ENCODE measurements around the gene ADCY2.
A peak's percentile ranks its signal among the peaks of the same experiment; 100 is the strongest.

Gene ADCY2

DNA sequence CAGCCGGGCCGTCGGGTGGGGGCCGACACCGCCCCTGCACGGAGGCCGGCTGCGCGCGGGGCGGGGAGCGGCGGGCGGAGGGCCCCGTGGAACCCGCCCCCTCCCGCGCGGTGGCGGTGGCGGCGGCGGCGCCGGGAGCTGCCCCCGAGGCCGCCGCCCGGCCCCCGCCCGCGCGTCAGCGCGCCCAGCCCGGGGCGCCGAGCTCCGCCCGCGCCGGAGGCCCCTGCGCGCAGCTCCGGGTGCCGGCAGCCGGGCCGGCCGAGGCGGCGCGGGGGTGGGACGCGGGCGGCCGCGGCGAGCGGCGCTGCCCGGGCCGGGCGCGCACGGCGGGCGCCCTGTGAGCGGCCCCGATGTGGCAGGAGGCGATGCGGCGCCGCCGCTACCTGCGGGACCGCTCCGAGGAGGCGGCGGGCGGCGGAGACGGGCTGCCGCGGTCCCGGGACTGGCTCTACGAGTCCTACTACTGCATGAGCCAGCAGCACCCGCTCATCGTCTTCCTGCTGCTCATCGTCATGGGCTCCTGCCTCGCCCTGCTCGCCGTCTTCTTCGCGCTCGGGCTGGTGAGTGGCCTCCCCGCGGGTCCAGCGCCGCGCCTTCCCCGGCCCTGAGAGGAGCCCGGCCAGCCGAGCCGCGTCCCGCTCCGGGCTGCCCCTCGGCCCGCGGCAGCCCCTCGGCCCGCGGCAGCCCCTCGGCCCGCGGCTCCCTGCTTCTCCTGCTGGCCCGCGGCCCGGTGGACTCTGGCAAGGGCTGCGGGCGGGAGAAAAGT, at the start of gene ADCY2:
TSS of gene ADCY2 (plus strand) at position 192 of the 766 bp plus-strand sequence. CDS start at position 351, 159 bp downstream.
- peak in 2 of 56 donors; percentile 27 to 32 for DNase-seq

DNA sequence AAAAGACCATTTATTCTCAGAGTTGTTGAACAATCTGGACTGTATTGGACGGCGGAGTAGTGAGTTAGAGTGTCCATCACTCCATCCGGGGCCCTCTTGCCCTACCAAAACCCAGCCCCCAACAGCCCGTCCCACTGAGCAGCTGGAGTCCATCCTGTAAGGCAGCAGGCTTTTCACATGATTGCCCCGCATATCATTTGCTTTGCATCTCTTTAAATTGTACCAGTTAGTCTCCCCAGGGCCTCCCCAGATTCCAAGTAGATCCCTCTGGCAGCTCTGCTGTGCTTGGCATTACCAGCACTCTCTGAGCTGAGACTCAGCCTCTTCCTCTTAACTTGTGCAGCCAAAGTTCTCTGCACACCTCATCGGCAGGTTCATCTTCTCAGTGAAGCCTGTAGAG, 48.6 kb upstream of the ADCY2 start:
- no peak for DNase-seq

DNA sequence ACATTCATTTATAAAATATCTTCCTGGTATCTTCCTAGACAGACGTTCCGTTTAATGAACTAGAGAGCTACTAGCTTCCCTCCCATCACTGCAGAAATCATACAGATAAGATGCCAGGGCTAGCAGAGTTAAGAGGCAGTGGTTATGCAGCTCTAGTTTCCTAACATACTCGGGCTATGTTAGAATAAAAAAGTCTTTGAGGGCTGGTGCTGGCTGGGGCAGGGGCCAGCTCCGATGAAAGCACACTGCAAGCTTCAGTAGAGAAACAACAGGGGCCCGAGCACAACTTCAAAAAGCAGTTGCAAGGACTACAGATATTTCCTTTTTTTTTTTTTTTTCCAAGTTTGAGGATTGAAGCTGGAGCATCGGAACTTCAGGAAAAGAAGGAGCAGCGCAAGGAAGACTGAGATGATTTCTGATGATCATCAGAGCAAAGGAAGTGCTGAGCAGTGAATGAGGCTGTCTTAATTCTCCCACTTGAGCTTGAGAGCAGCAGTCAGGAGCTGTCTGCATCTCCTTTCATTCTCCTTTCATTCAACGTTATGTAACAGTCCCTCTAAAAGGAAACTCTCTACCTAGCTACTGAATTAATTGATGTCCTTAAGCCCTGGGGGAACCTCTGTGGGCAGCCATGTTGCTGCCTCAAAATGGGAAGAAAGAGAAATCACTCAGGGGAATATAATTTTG, 47.6 kb upstream of the ADCY2 start:
- peak in 23 of 56 donors; percentile 2 to 62 (median 21) for DNase-seq

DNA sequence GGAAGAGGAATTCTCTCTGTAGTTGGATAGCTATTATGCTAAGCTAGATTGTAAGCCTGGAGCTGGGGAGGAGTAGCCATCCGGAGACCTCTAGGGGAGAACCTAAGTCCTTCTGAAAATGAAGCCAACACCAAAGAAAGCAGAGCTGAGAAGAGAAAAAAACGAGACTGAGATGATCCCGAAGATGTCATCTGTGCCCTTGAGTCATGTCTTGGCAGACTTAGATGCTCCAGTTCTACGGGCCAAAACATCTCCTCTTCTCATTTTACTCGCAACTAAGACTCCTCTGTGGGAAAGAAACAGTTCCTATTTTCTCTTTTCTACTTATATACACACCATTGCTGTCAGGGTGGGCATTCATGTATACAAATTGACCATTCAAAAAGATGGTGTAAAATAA, 34.3 kb upstream of the ADCY2 start:
- no peak for DNase-seq

DNA sequence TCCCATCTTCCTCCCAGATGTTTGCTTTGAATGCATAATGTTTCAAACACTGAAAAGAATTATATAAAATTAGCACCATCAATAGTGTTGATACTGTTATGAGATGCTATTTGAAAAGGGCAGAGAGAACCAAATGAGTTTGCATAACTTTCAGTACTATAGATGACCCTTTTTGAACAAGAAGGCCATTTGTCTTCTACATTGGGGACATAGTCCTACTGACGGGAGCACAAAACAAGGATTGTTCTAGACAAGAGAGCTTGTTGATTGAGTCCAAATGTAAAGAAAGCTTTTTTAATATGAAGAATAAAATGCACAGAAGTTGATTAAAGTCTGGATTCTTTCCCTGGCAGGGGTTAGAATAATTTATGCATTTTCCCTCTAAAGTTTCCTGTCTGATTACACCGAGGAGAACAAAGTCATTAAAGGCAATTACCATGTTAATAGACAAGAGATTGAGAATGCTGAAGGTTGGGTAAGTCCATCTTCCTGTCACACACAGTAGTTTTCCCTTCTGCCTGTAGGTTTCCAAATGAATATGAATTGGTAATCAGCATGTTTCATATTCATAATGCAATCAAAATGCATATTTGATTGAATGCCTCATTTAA, 32.8 kb upstream of the ADCY2 start:
- no peak for DNase-seq

DNA sequence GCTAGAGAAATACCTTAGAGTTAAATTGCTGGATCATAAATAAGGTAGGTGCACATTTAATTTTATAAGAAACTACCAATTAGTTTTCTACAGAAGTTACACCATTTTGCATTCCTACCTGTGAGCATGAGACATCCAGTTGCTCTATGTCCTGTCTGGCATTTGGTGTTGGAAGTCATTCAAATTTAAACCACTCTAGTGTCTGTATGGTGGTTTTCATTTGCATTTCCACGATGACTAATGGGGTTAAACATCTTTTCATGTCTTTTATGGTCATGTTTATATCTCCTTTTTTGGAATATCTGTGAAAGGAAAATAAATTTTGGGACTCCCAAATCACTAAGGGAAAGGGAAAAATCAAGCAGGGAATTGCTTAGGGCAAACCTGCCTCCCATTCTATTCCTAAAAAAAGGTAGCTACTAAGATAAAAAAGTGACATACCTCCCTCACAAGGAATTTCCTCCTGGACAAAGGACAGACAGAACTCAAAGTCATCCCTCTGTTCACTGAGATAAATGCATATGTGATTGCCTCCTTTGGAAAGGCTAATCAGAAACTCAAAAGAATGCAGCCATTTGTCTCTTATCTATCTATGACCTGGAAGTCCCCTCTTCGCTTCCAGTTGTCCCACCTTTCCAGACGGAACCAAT, 31.6 kb upstream of the ADCY2 start:
- no peak for DNase-seq

DNA sequence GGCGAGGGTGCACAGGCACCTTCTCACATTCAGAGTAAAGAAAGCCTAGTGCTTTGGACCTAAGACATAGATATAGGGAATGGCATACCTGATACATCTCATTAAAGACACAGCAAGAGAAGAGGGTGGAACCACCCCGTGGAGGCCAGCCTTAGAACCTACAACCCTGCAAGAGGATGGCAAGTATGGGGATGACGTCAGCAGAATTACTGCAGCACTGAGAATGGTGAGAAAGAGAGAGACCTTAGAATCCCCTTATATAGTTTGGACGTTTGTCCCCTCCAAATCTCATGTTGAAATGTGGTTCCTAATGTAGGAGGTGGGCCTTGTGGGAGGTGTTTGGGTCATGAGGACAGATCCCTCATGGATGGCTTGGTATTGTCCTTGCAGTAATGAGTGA, 28.2 kb upstream of the ADCY2 start:
- DNase-seq = no peak

DNA sequence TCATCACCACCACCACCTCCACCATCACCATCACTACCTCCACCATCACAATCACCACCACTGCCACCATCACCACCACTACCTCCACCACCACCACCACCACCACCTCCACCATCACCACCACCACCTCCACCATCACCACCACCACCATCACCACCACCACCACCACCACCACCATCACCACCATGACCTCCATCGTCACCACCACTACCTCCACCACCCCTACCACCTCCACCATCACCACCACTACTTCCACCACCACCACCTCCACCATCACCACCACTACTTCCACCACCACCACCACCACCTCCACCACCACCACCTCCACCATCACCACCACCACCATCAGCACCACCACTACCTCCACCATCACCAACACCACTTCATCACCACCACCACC, 23.5 kb upstream of the ADCY2 start:
- no peak for DNase-seq

DNA sequence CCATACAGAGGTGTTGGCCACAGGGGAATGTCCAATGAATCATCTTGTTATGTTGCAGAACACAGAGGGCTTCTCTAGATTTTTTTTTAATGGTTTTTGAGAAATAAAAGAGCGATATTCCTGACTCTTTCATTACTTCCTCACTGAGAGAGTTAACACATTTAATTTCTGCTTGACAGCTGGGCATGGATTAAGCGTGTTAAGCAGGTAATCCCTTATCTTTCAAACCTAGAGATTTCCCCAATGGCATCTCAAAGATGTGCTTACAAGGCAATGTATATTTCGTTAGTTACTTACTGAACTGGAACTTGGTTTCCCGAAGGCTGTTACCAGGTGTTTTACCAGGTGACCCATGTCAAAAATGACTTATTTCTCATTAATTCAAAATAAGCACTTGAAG, 21.8 kb upstream of the ADCY2 start:
- no peak for DNase-seq

DNA sequence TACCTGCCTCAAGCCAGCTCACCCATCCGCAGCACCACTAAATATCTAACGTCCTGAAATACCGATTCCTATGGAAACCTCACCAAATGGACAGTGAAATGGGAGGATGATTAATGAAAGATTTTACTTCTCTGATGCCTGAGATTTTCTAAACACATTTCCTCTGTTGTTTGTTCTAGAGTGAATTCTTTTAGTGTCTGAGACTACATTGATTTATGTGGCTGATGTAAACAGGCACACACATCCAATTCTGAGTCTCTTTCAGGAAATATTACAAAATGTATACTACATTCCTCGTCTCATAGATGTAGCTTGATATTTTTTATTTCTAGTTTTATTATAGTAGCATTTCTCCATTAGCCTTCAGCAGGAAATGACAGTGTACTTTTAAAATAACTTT, 20.5 kb upstream of the ADCY2 start:
- no peak for DNase-seq

DNA sequence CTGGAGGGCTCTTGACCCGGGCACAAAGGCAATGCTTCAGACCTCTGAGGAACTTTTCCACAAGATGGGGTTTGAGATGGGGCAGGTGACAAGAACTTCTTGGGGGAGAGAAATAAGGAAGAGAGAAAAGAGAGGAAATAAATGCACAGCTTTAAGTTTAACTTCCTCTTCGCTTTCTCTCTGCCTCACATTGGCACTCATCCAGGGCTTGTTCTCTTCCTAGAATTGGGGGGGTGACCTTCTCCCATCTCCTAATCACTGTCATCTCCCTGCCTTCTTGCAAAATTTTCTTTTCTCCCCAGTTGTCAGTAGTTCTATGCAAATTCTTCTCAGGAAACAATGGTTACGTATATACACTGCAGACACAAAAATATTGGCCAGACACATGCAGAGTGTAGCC, 19.1 kb upstream of the ADCY2 start:
- DNase-seq = no peak

DNA sequence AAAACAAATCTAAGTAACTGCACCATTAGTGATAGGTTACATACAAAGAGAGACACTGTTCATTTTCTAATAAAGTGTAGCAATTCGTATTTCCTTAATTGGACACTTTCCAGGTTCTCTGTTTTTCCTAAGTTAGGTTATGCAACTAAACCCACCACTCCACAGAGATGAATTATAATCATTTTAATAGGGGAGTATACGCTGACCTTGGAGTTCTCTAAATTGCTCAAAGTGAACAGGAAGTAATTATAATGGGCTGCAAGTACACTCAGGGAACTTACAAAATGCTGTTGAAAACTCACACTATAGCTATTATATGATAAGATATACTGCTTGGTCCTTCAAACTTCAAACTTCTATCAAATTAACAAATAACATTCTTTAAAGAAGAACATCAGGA, 18.2 kb upstream of the ADCY2 start:
- no peak for DNase-seq

DNA sequence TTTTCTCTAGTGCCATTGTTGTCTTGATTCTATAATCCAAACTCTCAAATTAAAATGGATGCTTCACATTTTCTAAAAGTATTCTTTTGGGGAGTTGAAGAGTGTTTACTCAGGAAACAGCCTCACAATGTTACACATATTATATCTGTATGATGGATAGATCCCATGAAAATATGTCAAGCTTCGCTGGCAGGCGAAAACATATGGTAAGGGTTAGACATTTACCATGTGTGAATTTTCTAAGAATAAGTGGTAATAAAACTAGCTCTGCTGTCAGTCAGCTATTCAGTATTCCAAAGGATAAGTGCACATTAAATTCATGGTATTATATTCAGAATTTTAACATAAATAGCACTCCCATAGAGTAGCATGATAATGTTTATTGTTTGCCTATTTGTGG, 13.3 kb upstream of the ADCY2 start:
- DNase-seq = no peak

DNA sequence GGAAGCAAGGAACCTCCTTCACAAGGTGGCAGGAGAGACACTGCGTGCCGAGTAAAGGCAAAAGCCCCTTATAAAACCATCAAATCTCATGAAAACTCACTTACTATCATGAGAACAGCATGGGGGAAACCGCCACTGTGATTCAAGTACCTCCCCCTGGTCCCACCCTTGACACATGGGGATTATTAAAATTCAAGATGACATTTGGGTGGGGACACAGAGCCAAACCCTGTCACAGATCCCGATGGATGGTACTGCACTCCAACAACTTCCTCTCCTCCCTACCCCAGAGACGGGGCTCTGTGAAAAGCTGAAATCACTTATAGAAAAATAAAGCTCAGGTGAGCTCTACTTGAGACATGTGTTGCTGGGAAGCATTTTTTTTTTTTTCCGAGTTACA, 10.3 kb upstream of the ADCY2 start:
- no peak for DNase-seq

DNA sequence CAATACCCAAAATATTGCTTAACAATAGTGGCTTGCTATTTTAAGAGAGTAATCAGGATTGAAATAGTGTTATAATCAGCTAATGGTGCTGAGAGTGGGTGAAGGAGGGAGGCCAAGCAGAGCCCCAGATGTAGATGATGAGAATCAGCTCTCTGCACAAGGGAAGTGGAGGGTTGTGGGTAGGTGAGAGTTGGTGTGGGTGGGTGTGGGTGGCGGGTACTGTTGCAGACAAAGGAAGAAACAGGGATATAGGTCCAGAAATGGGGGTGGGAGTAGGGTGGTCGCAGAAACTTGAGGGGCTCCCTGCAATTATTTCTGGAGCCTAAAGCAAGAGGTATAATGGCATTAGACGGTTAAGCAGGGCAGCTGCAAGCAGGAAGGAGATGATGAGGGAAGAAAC, 7.4 kb upstream of the ADCY2 start:
- DNase-seq = no peak

DNA sequence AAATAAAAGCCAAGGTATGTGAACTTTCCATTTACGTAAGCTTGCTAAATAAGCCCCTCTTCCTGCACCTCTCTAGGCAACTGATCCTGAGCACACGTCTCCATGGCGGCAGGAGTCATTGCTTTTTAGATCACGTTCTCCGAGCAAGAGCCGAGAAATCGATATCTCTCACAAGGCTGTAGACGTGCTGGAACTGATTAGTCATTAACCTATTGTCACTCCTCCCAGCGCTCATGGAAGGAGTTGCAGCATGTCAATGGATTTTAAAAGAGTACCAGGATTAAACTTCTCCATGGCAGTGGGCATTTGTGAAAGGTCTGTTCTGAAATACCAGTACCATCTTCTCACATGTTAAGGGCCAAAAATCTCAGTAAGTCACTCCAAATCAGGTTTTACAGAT, 4.7 kb upstream of the ADCY2 start:
- DNase-seq = no peak

DNA sequence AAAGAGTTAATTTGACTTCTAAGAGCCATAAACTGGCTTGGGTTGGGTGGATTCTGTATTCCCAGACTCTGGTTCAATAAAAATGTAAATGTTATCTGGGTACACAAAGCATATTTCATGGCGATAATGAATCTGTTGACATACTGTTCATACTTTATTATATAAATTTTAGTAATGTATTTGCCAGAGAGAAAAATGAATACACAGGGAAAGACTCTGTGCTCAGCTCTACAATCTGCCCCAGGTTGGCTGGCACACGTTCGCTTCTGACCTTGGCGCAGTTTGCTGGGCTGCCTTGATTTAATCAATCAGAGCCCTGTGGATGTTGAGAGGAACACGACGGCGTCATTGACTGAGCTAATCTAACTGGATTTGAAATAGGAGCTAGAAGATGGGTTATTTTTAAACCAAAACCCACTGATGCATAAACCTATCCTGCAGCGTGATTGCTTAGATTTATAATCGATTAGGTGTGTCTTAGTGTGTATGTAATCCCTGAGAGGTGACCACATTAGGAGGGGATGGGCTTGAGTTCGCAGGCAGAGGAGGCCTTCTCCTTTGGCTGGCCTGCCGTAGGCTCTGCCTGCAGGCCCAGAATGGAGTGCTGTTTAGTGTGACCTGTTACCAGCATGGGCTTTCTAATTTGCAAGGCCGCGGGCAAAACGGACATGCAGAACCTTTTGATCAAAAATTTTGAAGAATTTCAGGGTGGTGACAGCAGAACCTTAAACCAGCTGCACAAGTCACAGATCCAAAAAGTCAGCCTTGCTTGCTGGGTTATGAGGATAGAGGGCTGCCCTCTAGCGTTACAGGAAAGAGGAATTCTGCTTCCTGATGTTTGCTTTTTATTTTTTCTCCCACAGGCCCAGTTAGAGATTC, 3.9 kb upstream of the ADCY2 start:
- DNase-seq = peak in 11 of 56 donors; percentile 19 to 70 (median 44)

DNA sequence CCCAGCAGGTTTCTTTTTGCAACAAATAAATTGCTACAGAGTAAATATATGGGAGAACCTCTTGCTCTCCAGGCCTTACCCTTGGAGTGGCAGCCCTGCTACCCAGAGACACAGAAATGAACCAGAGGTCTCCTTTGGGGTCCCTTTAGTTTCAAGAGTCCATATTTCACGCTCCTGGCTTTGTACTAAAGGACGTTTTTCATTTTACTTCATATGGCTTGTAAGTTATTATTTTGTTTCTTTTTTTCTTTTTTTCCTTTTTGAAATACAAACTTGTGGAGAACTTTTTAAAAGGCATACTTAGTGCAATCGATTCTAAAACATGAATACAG, 3.3 kb upstream of the ADCY2 start:
- no peak for DNase-seq

DNA sequence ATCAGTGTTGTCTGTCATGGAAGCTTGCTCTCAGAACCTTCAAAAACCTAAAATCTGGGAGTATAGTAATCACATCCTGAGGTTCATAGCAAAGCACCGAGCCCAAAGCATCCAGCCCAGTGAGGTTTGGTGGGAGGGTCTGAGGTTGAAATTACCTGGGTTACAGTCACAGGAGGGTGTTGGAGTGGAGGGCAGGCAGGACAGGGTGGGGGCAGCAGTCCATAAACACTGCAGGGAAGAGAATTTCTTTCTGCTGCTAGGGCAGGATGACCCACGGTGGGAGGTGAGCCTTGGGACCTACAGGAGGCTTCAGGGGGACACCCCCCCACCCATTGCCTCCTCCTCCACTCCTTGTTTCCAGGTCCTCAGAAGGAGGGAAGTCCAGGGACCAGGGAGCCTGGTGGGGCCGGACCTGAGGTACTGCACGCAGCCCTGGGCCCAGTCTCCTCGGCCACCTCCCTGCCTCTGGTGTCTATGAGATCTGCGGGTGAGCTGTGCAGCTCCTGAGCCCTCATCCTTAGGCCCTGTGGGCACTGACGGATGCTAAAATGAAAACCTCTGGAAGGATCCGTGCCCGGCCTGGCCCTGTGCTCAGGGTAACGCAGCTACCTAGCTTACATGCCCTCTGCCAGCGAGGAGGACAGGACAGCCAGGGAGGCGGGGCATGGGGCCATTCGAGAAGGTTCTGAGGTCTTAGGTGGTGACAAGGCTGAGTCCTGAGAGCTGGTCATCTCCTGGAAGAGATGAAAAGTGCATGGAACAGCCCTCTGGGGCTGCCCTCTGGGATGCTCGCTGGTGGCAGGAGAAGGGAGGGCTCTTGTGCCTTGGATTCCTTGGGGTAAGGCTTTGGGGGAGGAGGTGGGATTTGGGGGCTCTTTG, 1.8 kb upstream of the ADCY2 start:
- DNase-seq = peak in 1 of 56 donors; percentile 14

DNA sequence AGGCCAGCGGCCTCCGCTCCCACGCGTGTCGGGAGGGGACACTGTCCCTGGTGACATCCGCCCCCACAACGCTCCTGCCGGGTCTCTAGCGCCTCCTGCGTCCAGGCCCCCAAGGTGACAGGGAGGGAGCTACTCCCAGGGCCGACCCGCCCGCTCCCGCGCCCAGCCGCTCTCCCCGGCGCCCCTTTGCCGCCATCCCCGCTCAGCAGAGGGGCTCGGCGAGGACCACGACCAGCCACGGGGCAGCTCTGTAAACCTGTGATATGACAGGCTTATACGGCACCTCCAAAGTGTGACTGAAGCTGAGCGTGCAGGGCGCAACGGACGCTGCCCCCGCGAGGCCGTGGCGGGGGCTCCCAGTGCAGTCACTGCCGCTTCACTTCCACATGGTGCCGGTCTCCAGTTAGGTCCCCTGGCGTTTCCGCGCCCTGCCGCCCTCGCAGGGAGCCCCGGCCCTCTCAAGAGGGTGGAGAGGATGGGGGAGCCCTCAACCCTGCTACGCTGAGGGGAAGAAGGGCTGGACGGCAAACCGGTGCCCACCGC, 978 bp upstream of the ADCY2 start:
- peak in 1 of 56 donors; percentile 23 for DNase-seq
